Urinary bladder (tissue), 4 donors: Measurements from ENCODE around the gene PDE1A. TPM values are rescaled to one million over a fixed set of nuclear protein-coding genes. Genes with fewer than 3 reads are reported as not detected.
"Not testable (repeated sequence)": the region's sequence is repeated elsewhere in the genome, so short reads cannot be mapped to it uniquely, and the experiment has no call there.

Experiments
- DNase-seq: peaks from one replicate; pipeline ENCODE4 v3.0.0-alpha.2; 2015; ENCODE audit errors: extremely low spot score
- H3K27ac ChIP-seq: one replicate; pipeline ENCODE4 v1.5.1; 2013; ENCODE audit warnings: low read depth, mild to moderate bottlenecking, moderate library complexity
- H3K36me3 ChIP-seq: one replicate; pipeline ENCODE4 v1.6.1; 2013; ENCODE audit warnings: mild to moderate bottlenecking, moderate library complexity; ENCODE audit not compliant: insufficient read depth
- H3K4me1 ChIP-seq: one replicate; pipeline ENCODE4 v1.6.1; 2013; ENCODE audit warnings: mild to moderate bottlenecking, moderate library complexity; ENCODE audit not compliant: insufficient read depth
- H3K4me3 ChIP-seq: one replicate; pipeline ENCODE4 v1.5.1; 2013; ENCODE audit warnings: low read depth, low read length
- WGBS: extraction: QIAGEN DNeasy Blood & Tissue Kit; methylation state at CpG from one replicate; pipeline ENCODE4 v1.1.7; 2013; 5-methylcytosine and 5-hydroxymethylcytosine counted together
- polyA plus RNA-seq: library from polyadenylated mRNA; stranded (reverse); fragments of 200-250 nt; gene quantifications from one replicate; pipeline ENCODE4 v1.2.3, GENCODE V29; 2013
- total RNA-seq: library from RNA; depleted of rRNA; stranded (reverse); fragments of >200 nt; gene quantifications from one replicate; pipeline ENCODE4 v1.2.3, GENCODE V29; 2014
- donor health status: healthy with polysubstance abuse.
- donor health status: healthy.

The PDE1A gene
- total and polyA plus RNA-seq, 2 donors = 17.1 to 49.9 TPM

DNA sequence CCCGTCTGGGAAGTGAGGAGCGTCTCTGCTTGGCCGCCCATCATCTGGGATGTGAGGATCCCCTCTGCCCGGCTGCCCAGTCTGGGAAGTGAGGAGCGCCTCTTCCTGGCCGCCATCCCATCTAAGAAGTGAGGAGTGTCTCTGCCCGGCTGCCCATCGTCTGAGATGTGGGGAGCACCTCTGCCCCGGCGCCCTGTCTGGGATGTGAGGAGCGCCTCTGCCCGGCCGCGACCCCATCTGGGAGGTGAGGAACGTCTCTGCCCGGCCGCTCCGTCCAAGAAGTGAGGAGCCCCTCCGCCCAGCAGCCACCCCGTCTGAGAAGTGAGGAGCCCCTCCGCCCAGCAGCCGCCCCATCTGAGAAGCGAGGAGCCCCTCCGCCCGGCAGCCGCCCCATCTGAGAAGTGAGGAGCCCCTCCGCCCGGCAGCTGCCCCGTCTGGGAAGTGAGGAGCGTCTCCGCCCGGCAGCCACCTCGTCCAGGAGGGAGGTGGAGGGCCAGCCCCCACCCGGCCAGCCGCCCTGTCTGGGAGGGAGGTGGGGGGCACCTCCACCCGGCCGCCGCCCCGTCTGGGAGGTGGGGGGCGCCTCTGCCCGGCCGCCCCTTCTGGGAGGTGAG, 40.5 kb downstream of the PDE1A start:
- not testable (repeated sequence) for H3K27ac ChIP-seq, H3K36me3 ChIP-seq, H3K4me1 ChIP-seq, DNase-seq, H3K4me3 ChIP-seq
- WGBS = 93% methylated on average over 42 of the region's 42 CpGs

GRCh38 chr2:182384860-182385259, 42.0 kb downstream of the PDE1A start:
- DNase-seq = no peak
- Histone ChIP-seq H3K36me3 (no peaks in the 10 kb centered on the region), H3K4me3 (no peak overlapping the region), H3K4me1 (peaks cover 1% of the 10 kb centered on the region), H3K27ac (no peak overlapping the region)

- Histone ChIP-seq H3K36me3 (no peaks in the 10 kb centered on the region), H3K4me1 (peaks cover 1% of the 10 kb centered on the region), H3K27ac (no peak overlapping the region), H3K4me3 (no peak overlapping the region)
- DNase-seq = no peak
- 92% methylated on average over 8 of the region's 8 CpGs for WGBS
Observed at GRCh38 chr2:182381225-182381624, 45.6 kb downstream of the PDE1A start.

DNA sequence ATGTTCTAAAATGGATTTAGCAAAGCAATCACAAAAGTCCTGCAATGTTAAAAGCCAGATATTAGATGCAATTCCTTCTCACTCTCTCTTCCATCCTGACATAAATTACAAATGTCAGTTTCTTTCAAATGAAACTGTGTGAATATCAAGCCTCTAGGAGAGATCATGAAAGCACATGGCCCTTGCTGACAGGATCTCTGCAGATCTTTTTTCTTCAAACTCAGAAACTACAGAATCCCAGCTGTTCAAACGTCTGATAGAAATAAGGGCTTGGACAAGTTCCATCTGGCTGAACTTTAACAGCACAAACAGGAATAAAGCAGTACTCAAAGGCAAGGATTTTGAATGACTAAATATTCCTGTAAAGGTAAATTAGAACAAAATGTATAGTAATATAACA, 47.6 kb downstream of the PDE1A start:
- Histone ChIP-seq H3K27ac (no peak overlapping the region), H3K4me1 (peaks cover 1% of the 10 kb centered on the region), H3K36me3 (no peaks in the 10 kb centered on the region), H3K4me3 (no peak overlapping the region)
- no peak for DNase-seq
- 5% methylated on average over 1 of the region's 1 CpG for WGBS

GRCh38 chr2:182378759-182379158, 48.1 kb downstream of the PDE1A start:
- no peaks in the 10 kb centered on the region for H3K36me3 ChIP-seq
- H3K4me3 ChIP-seq = no peak overlapping the region
- no peak for DNase-seq
- 21% methylated on average over 2 of the region's 2 CpGs for WGBS
- H3K27ac ChIP-seq = no peak overlapping the region
- H3K4me1 ChIP-seq = peaks cover 1% of the 10 kb centered on the region

- H3K4me1 ChIP-seq = peaks cover 4% of the 10 kb centered on the region
- 88% methylated on average over 1 of the region's 1 CpG for WGBS
- H3K27ac ChIP-seq = no peak overlapping the region
- H3K4me3 ChIP-seq = no peak overlapping the region
- no peak for DNase-seq
- no peaks in the 10 kb centered on the region for H3K36me3 ChIP-seq
Observed at GRCh38 chr2:182377467-182377866, 49.4 kb downstream of the PDE1A start.

GRCh38 chr2:182375862-182376261, 51.0 kb downstream of the PDE1A start:
- Histone ChIP-seq H3K36me3 (no peaks in the 10 kb centered on the region), H3K27ac (no peak overlapping the region), H3K4me1 (peaks cover 4% of the 10 kb centered on the region), H3K4me3 (no peak overlapping the region)
- 91% methylated on average over 1 of the region's 1 CpG for WGBS
- no peak for DNase-seq

DNA sequence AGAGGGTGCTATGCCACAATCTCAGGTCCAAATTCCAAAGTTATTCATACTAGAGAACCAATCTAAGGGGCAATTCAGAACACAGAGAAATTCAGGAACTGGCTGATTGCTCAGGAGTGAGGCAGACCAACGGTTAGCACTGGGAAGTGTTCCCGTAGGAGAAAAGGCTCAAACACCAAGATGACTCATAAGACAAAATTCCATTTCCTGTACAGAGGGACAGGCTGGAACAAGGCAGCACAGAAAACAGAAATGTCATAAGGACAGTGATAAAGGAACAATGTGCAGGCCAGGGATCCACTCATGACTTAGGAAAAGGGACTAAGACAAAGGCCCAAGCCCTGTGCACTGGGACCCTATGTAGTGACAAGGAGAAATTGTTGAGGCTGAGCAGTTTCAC, 54.2 kb downstream of the PDE1A start:
- WGBS = 14% methylated on average over 2 of the region's 2 CpGs
- DNase-seq = no peak
- peaks cover 2% of the 10 kb centered on the region for H3K4me1 ChIP-seq

DNA sequence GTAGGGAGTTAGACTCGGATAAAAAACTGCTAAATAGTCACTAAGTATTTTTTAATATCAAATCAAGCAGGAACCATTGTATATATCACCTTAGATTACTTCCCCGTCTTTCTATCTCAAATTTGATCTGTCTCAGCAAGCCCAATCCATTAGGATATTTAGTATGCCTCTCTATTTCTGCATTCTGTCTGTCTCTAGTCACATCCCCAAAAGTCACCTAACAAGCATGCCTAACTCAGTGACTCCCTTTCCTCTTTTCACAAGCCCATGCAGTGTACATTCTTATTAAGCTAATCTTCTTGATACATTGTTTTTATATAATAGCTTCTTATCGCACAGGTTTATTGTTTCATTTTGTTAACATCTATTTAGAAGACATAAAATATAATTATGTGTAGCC, 57.8 kb downstream of the PDE1A start:
- Histone ChIP-seq H3K4me1 (peaks cover 2% of the 10 kb centered on the region), H3K27ac (no peak overlapping the region)

More for the DNA sequence above, 54.2 kb downstream of the PDE1A start:
- Histone ChIP-seq H3K36me3 (no peaks in the 10 kb centered on the region), H3K27ac (no peak overlapping the region), H3K4me3 (no peak overlapping the region)

DNA sequence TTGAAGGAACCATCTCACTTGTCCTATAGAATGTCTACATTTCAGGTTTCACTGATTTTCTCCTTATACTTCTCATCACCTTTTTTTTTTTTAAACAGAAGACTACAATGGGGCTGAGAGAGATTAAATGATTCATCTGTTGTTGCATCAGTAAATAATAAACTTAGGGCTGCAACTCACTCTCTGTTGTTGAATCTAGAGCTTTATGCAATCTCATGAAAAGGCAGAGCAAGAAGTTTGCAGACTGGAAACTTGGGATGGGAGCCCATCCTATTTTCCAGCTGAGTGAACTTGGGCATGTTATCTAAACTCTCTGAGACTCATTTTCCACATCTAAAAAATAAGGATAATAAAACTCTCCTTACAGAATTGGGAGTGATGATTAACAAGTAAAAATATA, 58.4 kb downstream of the PDE1A start:
- H3K4me3 ChIP-seq = no peak overlapping the region
- H3K27ac ChIP-seq = no peak overlapping the region

More for the DNA sequence above, 57.8 kb downstream of the PDE1A start:
- DNase-seq = no peak
- WGBS = 90% methylated on average over 3 of the region's 3 CpGs
- Histone ChIP-seq H3K36me3 (no peaks in the 10 kb centered on the region), H3K4me3 (no peak overlapping the region)

DNA sequence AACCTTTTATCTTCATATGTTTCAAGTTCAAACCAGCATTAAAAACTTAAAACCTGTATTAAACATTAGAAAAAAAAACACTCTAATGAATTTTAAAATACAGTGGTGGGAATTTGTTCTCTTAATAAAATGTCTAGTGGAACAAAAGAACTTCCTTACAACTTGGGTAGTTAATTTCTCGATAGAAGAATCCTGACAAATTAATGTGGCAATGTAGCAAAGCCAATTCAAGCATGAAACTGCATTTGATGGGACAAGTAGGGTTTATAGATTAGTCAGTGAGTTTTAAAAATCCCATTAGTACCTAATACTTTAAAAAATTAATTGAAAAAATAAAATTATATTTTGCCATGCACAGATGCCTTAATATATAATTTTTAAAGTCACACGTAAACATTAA, 59.4 kb downstream of the PDE1A start:
- Histone ChIP-seq H3K27ac (no peak overlapping the region), H3K4me3 (no peak overlapping the region), H3K4me1 (no peaks in the 10 kb centered on the region), H3K36me3 (no peaks in the 10 kb centered on the region)
- WGBS = 97% methylated on average over 2 of the region's 2 CpGs
- DNase-seq = no peak

More for the DNA sequence above, 58.4 kb downstream of the PDE1A start:
- H3K4me1 ChIP-seq = peaks cover 2% of the 10 kb centered on the region
- H3K36me3 ChIP-seq = no peaks in the 10 kb centered on the region
- no peak for DNase-seq

DNA sequence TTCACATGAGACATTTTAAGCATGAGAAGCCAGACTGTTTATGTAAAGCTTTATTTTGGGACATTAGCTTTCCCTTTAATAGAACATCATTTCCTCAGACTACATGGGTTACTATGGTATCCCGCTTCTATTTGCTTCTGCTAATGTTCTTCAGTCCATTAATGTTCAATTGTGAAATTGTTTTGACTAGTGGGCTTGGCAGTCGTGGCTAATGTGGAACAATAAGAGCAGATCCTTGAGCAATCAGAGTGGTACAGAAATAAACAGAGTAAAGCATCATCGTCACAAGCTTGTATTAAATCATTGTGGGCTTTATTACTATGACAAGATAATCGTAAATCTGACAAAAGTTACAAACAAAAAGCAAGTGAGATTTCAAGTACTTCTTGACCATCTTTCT, 60.2 kb downstream of the PDE1A start:
- Histone ChIP-seq H3K36me3 (no peaks in the 10 kb centered on the region), H3K27ac (no peak overlapping the region), H3K4me3 (no peak overlapping the region), H3K4me1 (no peaks in the 10 kb centered on the region)
- no peak for DNase-seq
- WGBS = 49% methylated on average over 4 of the region's 4 CpGs

DNA sequence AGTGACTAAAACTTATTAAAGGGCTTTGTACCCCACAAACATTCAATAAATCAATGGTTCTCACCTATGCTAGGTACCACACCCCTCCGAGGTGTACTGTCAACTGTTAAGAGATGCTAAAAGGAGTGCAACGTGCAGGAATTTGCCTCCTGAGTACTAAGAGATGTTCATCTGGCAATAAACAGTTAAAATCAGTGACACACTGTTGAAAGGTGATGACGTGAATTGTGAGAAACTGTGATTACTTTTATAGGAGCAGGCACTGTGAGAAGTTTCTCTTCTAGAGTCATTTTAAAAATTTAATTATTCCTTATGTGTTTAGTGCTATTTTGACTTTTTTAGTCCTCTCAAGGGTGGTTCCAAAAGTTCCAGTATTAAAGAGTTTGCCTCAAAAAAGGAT, 61.0 kb downstream of the PDE1A start:
- Histone ChIP-seq H3K4me3 (no peak overlapping the region), H3K36me3 (no peaks in the 10 kb centered on the region), H3K4me1 (no peaks in the 10 kb centered on the region), H3K27ac (no peak overlapping the region)
- WGBS = 84% methylated on average over 3 of the region's 3 CpGs
- no peak for DNase-seq

DNA sequence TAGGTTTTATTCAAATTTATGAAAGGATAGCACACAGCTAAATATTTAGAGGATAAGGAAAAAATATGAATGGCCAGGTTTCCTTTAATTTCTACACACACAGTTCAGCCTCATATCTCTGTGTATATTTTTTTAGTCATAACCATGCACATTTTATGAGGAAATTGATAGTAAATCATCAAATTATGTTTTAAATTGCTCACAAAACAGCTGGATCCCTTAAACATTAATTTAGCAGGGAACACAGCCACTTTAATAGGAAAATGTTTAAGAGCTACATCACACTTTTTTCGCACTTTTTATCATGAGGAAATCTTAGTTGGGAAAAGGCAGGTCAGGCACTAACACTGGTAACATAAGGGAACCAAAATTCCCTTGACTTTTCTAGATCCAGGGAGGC, 65.4 kb downstream of the PDE1A start:
- Histone ChIP-seq H3K36me3 (no peaks in the 10 kb centered on the region), H3K27ac (no peak overlapping the region), H3K4me1 (no peaks in the 10 kb centered on the region), H3K4me3 (no peak overlapping the region)
- WGBS = 43% methylated on average over 1 of the region's 1 CpG
- no peak for DNase-seq
